GOT3 (cell line): ENCODE results near the gene HMMR.
"Not testable (repeated sequence)": the region's sequence is repeated elsewhere in the genome, so short reads cannot be mapped to it uniquely, and the experiment has no call there.

Experiments used
- DNase-seq: peaks from one replicate; lab custom pipeline; 2025; ENCODE audit warnings: mixed read lengths; lab: John Stamatoyannopoulos, UW

Gene HMMR, protein sequence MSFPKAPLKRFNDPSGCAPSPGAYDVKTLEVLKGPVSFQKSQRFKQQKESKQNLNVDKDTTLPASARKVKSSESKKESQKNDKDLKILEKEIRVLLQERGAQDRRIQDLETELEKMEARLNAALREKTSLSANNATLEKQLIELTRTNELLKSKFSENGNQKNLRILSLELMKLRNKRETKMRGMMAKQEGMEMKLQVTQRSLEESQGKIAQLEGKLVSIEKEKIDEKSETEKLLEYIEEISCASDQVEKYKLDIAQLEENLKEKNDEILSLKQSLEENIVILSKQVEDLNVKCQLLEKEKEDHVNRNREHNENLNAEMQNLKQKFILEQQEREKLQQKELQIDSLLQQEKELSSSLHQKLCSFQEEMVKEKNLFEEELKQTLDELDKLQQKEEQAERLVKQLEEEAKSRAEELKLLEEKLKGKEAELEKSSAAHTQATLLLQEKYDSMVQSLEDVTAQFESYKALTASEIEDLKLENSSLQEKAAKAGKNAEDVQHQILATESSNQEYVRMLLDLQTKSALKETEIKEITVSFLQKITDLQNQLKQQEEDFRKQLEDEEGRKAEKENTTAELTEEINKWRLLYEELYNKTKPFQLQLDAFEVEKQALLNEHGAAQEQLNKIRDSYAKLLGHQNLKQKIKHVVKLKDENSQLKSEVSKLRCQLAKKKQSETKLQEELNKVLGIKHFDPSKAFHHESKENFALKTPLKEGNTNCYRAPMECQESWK

DNA sequence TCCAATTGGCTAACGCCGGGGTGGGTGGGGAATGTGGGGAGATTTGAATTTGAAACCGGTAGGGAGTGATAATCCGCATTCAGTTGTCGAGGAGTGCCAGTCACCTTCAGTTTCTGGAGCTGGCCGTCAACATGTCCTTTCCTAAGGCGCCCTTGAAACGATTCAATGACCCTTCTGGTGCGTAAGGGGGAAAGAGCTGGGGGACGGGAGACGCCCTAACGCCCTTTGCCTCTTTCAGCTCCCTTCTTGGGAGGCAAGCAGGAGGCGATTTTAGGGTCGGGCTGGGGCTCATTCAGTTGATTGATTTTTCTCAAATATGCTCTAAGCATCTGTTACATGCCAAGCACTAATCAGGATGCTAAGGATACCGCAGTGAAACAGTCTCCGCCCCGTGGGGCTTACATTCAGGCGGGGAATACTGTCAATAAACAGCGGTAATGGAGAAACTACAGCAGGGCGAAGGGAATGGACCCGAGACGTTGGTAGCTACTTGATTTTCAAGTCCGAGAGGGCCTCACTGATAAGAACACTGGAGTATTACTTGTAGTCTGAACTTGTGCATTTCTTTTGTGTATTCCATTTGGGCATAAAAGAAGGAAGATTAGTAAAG, at the start of gene HMMR:
Gene HMMR, plus strand, starts transcription at position 71 of the 610 bp plus-strand sequence. Its CDS starts 61 bp downstream, at position 132.
- no peak for DNase-seq

DNA sequence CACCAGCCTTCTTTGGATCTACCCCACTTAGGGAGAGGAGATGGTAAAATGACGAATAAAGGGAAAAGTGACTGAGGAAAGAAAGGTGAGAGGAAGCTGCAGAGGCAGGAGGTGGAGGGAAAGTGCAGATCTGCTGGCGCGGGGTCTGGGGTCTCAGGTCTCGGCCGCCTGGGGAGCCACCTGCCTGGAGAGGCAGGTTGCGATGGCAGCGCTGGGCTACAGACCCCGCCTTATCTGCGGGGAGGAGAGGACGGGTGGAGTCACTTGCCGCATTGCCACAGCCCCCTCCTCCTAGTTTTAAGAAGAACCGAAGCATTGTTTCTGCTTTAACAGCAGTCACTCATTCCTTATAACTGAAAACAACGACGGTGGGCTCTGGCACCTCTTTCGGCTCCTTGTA, 44.8 kb upstream of the HMMR start:
- not testable (repeated sequence) for DNase-seq

DNA sequence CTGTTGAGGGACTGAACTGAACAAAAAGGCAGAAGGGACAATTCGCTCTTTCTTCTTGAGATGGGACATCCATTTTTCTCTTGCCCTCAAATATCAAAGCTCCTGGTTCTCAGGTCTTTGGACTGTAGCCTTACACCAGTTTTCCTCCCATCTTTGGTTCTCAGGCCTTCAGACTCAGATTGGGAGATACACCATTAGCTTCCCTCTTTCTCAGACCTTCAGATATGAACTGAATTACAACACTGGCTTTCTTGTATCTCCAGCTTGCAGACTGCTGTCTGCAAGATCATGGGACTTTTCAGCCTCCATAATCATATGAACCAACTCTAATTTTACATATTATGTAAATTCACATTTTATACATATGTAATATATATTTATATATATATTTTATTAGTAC, 35.6 kb upstream of the HMMR start:
- DNase-seq: no peak

DNA sequence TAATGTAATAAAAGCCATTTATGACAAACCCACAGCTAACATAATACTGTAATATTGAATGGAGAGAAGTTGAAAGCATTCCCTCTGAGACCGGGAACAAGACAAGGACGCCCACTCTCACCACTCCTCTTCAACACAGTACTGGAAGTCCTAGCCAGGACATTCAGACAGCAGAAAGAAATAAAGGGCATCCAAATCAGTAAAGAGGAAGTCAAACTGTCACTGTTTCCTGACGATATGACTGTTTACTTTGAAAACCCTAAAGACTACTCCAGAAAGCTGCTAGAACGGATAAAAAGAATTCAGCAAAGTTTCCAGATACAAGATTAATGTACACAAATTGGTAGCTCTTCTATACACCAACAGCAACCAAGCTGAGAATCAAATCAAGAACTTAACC, 34.3 kb upstream of the HMMR start:
- DNase-seq: not testable (repeated sequence)

DNA sequence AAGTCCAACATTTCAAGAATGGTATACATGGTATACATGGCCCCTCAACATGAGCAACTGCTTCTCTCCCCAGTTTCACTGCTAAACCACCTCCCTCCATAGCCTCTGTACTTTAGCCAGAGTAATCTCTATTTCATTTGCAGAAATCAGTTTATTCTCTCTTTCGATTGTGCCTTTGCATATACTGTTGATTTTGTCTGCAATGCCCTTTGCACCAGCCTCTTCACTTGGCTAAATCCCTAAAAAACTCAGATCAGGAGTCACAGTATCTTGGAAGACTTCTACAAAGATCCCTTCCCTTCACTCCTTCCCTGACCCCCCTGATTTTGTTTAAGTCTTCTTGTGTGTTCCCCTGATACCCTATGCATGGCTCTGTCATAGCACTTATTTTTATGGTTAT, 27.9 kb upstream of the HMMR start:
- no peak for DNase-seq

DNA sequence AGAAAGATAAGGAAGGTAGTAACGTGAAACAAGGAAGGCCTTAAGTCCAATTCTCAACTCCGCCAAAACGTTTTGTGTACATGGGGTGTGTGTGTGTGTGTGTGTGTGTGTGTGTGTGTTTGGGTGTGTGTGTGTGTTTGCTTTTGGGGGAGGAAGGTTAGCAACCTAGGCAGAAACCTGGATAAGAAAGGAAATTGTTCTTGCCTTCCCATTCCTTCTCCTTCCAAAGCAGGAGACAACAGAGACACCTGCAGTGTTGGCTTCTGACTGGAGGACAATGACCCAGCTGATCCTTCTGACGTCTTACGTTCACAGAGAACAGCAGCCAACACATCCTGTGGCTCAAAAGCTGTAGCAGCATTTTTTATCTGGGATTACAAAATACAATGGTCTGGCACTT, 27.2 kb upstream of the HMMR start:
- no peak for DNase-seq

DNA sequence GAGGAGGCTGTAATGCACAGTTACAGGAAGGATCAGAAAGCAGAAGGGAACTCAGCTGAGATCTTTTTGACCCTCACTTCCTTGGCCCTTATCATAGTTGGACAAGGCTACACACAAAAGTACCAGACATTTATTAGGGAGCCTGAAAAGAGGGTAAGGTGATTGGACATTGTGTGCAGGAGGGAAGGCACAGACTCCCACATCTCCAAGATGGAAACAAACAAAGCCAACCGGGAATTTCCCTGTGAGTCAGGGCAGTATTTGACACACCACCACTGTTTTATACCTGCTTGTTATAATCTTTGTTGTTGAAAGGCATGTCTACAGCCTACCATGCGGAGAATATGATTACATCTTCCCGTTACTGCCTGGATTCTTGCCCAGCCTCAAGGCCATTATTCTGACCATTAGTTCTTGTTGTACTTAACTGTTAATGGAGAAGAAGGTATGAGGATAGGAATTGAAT, 26.0 kb upstream of the HMMR start:
- no peak for DNase-seq

DNA sequence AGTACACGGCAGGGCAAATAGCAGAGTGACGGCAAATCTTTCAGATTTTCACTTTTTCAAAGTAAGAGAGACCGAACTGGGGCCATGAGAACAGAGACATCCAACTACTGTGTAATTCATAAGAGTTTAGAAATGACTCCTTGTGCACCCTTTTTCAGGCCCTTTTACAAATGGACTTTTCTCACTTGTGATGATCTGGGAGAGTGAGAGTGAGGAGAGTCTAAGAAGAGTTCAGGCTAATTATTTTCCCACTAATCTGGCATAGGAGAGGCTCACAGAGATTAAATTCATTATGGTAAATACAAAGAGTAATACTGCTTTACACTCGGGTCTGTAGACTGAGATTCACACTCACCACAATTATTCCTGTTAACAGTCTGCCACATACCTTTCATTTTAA, 23.9 kb upstream of the HMMR start:
- DNase-seq: no peak

DNA sequence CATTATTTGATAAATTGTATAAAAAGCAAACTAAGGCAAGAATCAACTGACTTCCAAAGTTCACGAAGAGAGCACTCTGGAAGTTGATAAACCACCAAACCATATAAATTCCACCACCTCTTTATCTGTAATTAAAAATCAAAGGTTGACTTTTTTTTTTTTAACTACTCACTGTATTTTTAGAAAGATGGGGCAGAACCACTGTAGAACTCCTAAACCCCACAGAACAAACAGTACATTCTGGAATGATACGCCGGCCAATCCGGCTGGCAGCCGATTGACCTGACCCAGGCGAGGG, 23.5 kb upstream of the HMMR start:
- DNase-seq: no peak

DNA sequence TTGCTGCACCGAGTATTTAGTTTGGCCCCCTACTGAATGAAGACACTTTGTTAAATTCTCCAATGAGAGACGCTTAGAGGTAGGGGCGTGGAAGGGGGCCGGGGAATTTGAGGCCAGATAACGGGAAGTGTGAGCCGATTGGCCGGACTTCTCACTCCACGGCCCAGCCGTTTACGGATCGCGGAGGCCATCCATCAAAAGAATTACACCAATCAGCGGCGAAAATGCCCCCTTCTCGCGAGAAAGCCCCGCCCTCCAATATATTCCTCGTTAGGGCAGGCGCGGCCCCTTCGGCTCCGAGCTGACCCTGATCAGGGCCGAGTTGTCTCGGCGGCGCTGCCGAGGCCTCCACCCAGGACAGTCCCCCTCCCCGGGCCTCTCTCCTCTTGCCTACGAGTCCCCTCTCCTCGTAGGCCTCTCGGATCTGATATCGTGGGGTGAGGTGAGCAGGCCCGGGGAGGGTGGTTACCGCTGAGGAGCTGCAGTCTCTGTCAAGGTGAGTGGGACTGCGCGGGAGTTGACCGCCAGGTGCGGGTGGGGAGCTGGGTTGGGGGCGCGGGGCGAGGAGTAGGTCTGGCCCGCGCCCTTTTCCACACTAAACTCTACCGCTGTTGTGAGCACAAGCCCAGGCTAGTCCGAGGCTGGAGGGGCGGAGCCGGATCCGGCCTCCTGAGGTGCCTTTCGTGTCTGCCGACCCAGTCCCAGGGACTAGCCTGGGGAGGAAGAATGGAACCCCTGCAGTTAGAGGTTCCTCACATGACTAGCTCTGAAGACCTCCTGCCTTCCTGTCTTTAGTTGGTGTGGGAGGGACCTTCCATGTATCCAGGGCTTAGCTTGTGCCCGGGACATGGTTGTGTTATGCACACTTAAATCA, 22.9 kb upstream of the HMMR start, which contains the start of gene CCNG1:
Gene CCNG1, plus strand, starts transcription at position 287 of the 874 bp plus-strand sequence. CDS start 1,662 bp downstream, outside the sequence.
- peak; percentile 89 for DNase-seq

DNA sequence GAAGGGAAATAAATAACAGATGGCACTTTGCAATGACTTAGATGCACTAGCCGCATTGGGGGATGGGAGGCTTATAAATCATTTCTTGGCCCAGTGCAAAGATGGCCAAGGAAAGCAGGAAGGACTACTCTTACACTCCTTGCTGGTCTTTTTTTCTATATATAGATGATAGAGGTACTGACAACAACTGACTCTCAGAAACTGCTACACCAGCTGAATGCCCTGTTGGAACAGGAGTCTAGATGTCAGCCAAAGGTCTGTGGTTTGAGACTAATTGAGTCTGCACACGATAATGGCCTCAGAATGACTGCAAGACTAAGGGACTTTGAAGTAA, 21.4 kb upstream of the HMMR start:
- DNase-seq: no peak

DNA sequence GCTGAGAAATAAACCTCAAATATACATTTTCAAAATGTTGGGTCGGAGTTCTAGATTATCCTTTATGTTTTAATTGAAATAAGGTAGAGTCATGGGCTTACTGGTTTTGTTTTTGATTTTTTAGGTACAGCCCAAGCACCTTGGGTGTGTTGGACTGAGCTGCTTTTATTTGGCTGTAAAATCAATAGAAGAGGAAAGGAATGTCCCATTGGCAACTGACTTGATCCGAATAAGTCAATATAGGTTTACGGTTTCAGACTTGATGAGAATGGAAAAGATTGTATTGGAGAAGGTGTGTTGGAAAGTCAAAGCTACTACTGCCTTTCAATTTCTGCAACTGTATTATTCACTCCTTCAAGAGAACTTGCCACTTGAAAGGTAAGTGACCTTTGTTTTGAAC, 19.5 kb upstream of the HMMR start:
- no peak for DNase-seq

DNA sequence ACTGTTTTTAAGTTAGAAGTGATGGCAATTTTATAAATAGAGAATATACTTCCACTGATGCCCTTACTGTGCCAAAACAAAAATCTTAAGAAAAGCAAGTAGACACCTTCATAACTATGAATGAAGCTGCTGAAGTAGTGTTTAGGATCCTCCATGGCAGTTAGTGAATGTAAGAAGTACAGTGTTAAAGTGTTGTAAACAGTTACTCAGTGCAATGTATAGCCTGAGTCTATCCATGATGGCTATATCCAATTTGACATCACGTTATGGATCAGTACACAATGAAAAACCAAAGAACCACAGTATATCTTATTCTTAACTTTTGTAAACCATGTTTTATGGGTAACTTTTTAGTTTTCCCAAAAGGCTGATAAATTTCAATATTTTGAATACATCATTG, 15.9 kb upstream of the HMMR start:
- DNase-seq: no peak

DNA sequence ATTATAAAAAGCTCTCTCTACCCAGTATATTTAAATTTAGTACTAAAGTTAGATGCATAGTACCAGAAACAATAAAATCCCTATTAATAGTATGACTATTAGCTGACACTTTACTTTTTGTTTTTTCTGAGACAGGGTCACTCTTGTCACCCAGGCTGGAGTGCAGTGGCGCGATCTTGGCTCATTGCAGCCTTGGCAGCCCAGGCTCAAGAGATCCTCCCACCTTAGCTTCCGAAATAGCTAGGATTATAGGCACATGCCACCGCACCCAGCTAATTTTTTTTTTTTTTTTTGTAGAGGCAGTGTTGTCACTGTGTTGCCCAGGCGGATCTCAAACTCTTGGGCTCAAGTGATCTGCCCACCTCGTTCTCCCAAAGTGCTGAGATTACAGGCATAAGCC, 15.1 kb upstream of the HMMR start:
- no peak for DNase-seq

DNA sequence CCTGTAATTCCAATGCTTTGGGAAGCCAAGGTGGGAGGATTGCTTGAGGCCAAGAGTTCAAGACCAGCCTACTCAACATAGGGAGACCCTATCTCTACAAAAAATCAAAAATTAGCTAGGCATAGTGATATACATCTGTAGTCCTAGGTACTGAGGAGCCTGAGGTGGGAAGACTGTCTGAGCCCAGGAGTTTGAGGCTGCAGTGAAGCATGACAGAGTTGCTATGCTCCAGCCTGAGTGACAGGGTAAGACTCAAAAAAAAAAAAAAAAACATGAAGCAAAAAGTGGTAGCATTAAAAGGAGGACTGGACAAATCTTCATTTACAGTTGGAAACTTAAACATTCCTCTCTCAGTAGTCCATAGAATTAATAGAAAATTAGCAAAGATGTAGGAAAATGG, 13.2 kb upstream of the HMMR start:
- no peak for DNase-seq

DNA sequence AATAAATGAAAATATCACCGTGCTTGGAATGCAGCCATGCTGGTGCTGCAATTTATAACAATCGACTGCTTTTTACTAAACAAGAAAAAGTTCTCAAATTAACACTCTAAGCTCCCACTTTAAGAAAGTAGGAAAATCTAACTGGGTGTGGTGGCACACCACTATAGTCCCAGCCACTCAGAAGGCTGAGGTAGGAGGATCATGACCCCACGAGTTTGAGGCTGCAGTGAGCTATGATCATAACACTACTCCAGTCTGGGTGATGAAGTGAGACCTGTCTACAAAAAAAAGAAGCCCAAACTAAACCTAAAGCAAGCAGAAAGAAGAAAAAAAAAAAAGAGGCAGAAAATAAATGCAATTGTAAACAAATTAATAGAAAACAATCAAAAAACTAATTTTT, 12.6 kb upstream of the HMMR start:
- DNase-seq: no peak

DNA sequence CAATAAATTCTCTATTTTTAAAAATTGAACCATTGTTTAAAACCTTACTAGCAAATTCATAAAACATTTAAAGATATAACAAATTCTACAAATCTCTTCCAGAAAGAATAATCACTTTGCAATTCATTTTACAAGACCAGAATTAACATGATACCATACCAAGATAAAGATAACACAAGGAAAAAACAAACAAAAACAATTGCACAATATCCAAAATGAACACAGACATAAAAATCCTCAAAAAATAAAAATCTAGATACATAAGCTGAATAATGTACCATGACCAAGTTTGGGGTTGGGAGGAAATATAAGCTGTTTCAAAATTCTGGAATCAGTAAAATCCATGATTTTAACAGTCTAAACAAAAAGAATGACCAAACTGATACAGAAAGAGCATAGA, 11.9 kb upstream of the HMMR start:
- no peak for DNase-seq

DNA sequence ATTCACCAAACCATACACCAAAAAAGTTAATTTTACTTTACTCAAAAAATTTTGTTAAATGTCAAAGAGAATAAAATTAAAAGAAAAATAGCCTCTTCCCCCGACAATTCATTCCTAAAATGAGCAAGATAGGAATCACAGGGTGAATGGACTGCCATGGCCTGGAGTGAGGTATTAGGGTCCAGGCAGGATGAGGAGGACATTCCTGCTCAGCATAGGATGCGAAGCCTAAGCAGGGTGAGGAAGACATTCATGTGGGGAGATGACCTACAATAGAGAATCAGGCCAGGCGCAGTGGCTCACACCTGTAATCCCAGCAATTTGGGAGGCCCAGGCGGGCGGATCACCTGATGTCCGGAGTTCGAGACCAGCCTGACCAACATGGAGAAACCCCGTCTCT, 8.9 kb upstream of the HMMR start:
- no peak for DNase-seq

DNA sequence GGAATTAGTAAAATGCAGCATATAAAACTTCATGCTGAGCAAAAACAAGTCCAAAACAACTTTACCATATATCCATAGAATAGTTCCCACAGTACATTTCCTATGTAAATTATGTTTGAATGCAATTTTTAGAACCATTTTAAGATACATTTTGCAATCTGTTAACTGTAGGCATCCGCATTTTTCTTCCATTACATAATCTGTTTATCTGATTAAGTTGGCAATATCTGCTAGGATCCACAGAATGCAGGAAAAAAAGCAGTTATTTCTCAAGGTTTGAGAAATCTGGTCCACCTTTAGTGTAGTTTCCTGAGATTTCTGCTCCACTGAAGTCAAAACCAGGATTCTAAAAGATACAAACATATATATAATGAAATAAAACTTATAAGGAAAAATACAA, 6.7 kb upstream of the HMMR start:
- DNase-seq: no peak

DNA sequence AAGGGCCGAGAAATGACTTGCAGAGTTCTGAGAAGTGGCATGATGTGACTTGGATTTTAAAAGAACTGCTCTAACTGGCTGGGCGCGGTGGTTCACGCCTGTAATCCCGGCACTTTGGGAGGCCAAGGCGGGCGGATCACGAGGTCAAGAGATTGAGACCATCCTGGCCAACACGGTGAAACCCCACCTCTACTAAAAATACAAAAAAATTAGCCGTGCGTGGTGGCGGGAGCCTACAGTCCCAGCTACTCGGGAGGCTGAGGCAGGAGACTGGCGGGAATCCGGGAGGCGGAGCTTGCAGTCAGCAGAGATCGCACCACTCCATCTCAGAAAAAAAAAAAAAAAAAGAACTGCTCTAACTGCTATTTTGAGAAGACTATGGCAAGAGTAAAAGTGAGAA, 5.0 kb upstream of the HMMR start:
- DNase-seq: not testable (repeated sequence)

DNA sequence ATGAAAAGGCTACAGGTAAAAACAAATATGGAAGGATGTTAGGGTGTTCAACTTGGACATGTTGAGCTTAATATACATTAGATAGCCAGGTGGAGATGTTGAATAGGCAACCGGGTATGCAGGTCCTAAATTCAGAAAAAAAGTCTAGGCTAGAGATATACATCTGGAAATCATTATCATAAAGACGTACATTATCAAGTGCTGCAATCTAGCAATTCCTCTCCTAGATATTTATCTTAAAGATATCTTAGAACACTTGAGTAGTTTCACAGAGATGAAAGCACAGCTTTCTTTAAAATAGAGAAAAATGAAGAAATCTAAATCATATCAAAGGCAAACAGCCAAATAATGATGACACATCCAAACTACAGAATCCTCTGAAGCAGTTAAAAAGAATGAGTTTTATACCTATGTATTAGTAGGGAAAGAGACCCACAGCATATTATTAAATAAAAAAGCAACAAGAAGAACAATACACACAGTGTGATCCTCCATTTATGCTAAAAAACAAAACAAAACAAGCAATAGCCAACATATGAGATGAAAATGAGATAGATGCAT, 4.3 kb upstream of the HMMR start:
- DNase-seq: no peak

DNA sequence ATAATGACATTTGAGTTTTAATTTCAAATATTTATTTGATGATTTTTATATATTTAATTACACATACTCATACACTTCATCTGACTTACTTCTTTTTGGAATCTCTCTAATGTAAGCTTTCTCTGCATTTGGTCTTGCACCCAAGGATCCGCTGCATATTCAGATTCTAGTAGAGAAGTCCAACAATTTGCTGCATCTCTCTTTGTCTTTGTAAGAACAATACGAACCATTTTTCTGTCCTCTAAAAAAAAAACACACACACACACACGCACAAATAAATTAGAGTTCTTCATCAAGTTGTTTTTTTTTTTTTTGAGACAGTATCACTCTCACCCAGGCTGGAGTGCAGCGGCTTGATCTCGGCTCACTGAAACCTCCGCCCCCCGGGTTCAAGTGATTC, 3.6 kb upstream of the HMMR start:
- DNase-seq: no peak
